GM10248 (cell line): ENCODE measurements around the gene MPDU1.

Experiments
- CTCF ChIA-PET: fragments of 300-600 bp; sonication (Branson Sonifier 250); formaldehyde crosslinking; extraction: SDS; loops from one replicate; lab custom pipeline; 2021; ENCODE audit warnings: antibody characterized with exemption; lab: Yijun Ruan, JAX
- POLR2A ChIA-PET: fragments of 350-650 bp; sonication (Branson Sonifier 250); formaldehyde crosslinking; extraction: SDS; loops from one replicate; lab custom pipeline; 2020; ENCODE audit warnings: antibody characterized with exemption; lab: Yijun Ruan, JAX
- DNase-seq: peaks from one replicate; pipeline ENCODE4 v3.0.0; 2012; ENCODE audit errors: extremely low spot score
- CTCF ChIP-seq: IDR thresholded peaks from 2 replicates; pipeline ENCODE4 v1.5.1; 2012; ENCODE audit warnings: mild to moderate bottlenecking, low read depth; ENCODE audit errors: extremely low read depth, missing control alignments, control extremely low read depth

Gene MPDU1

GRCh38 chr17:7611635-7612293 lies 28.1 kb downstream of the MPDU1 start:
- TF ChIP-seq CTCF: no peak
- POLR2A ChIA-PET: no interaction called here

GRCh38 chr17:7612294-7612640 lies 28.6 kb downstream of the MPDU1 start:
- ChIA-PET POLR2A (no interaction called here), CTCF (interaction anchor here (1.1 to 9.0 kb wide), 5 partner anchors 10 to 208 kb away, joined by 3 to 68 read pairs (median 3); partner anchors contain the start of genes CD68, SAT2, SHBG and TMEM256)
- TF ChIP-seq CTCF: no peak
- DNase-seq: no peak

More at GRCh38 chr17:7611635-7612293, 28.1 kb downstream of the MPDU1 start:
- CTCF ChIA-PET: interaction anchor here (1.1 to 9.0 kb wide), 5 partner anchors 10 to 208 kb away, joined by 3 to 68 read pairs (median 3); partner anchors contain the start of genes CD68, SAT2, SHBG and TMEM256
- DNase-seq: no peak

GRCh38 chr17:7613769-7614424 lies 30.2 kb downstream of the MPDU1 start:
- no peak for DNase-seq
- CTCF ChIA-PET: interaction anchor here (1.0 to 9.0 kb wide), 8 partner anchors 10 to 73 kb away, joined by 3 to 68 read pairs (median 5); partner anchors contain the start of genes SAT2, SHBG and TP53
- POLR2A ChIA-PET: interaction anchor here (1.2 kb wide), 2 partner anchors 31 to 129 kb away, joined by 4 to 5 read pairs; partner anchors contain the start of genes MPDU1 and POLR2A
- TF ChIP-seq CTCF: no peak

GRCh38 chr17:7614425-7615264 lies 31.0 kb downstream of the MPDU1 start, which contains the start of gene FXR2:
FXR2 (minus strand) TSS chr17:7614897; CDS start chr17:7614532, 365 bp downstream.
- ChIA-PET POLR2A (interaction anchor here (0.6 to 1.2 kb wide), 6 partner anchors 10 to 130 kb away, joined by 3 to 6 read pairs (median 4); partner anchors contain the start of genes MPDU1, POLR2A, SAT2 and TP53), CTCF (interaction anchor here (1.0 to 9.0 kb wide), 10 partner anchors 9 to 323 kb away, joined by 3 to 68 read pairs (median 4); partner anchors contain the start of genes SAT2, SHBG and TP53)
- peak; percentile 57 for TF ChIP-seq CTCF
- DNase-seq: peak; percentile 99

GRCh38 chr17:7615265-7615747 lies 31.7 kb downstream of the MPDU1 start:
- CTCF ChIA-PET: interaction anchor here (1.0 to 9.0 kb wide), 8 partner anchors 9 to 324 kb away, joined by 3 to 68 read pairs (median 5); partner anchors contain the start of genes SAT2, SHBG, TP53 and WRAP53
- POLR2A ChIA-PET: interaction anchor here (0.6 to 1.2 kb wide), 6 partner anchors 11 to 130 kb away, joined by 3 to 6 read pairs (median 4); partner anchors contain the start of genes MPDU1, POLR2A, SAT2 and TP53
- TF ChIP-seq CTCF: no peak
- no peak for DNase-seq

- CTCF ChIA-PET: interaction anchor here (0.8 to 9.0 kb wide), 2 partner anchors 12 to 69 kb away, joined by 3 to 68 read pairs; partner anchors contain the start of genes SAT2 and SHBG
Measured at GRCh38 chr17:7618608-7619007, 35.0 kb downstream of the MPDU1 start.

More at GRCh38 chr17:7618608-7619007, 35.0 kb downstream of the MPDU1 start:
- DNase-seq: no peak
- POLR2A ChIA-PET: no interaction called here
- TF ChIP-seq CTCF: no peak
